OCI-LY3 (cell line): ENCODE measurements around the gene SAMD11.

Experiments
- H2AFZ ChIP-seq: fragments of 200-600, 300-600 bp; shearing (Covaris generic); 2 replicates; pipeline ENCODE4 v1.6.0; 2014; ENCODE audit warnings: antibody characterized with exemption, low read depth, low read length
- H3K27ac ChIP-seq: fragments of 200-600, 300-600 bp; sonication (generic); 2 replicates; pipeline ENCODE4 v1.5.1; 2014; ENCODE audit warnings: mild to moderate bottlenecking, low read length, moderate library complexity, mixed read lengths
- H3K27me3 ChIP-seq: fragments of 200-600, 300-600 bp; sonication (generic); 2 replicates; pipeline ENCODE4 v1.6.1; 2014; ENCODE audit warnings: low read depth, low read length, mixed read lengths
- H3K36me3 ChIP-seq: fragments of 200-600, 300-600 bp; sonication (generic); replicated peaks from 2 replicates; pipeline ENCODE3; 2014; ENCODE audit warnings: low read depth, low read length, mixed read lengths
- H3K4me1 ChIP-seq: fragments of 300-600, 200-600 bp; sonication (generic); 2 replicates; pipeline ENCODE4 v1.6.1; 2014; ENCODE audit warnings: low read length, mixed read lengths
- H3K4me2 ChIP-seq: fragments of 200-600, 300-600 bp; sonication (generic); 2 replicates; pipeline ENCODE4 v1.6.1; 2014; ENCODE audit warnings: low read length, mixed read lengths
- H3K4me3 ChIP-seq: fragments of 300-600, 200-600 bp; sonication (generic); 2 replicates; pipeline ENCODE4 v1.5.1; 2014; ENCODE audit warnings: antibody characterized with exemption, mild to moderate bottlenecking, low read length, moderate library complexity
- H3K79me2 ChIP-seq: fragments of 300-600, 200-600 bp; shearing (Covaris generic); 2 replicates; pipeline ENCODE4 v1.6.1; 2014; ENCODE audit warnings: mild to moderate bottlenecking, low read length, mixed read lengths
- H3K9ac ChIP-seq: fragments of 300-600, 200-600 bp; shearing (Covaris generic); 2 replicates; pipeline ENCODE4 v1.6.0; 2014; ENCODE audit warnings: mild to moderate bottlenecking, low read length, moderate library complexity
- H3K9me3 ChIP-seq: fragments of 200-600, 300-600 bp; shearing (Covaris generic); 2 replicates; pipeline ENCODE4 v1.6.1; 2014; ENCODE audit warnings: low read length, mixed read lengths; ENCODE audit not compliant: insufficient read depth
- H4K20me1 ChIP-seq: fragments of 200-600, 300-600 bp; sonication (generic); 2 replicates; pipeline ENCODE4 v1.6.1; 2016; ENCODE audit warnings: low read length, mixed read lengths; ENCODE audit not compliant: insufficient read depth
- EZH2phosphoT487 ChIP-seq: fragments of 200-600 bp; shearing (Covaris generic); IDR thresholded peaks from 2 replicates; pipeline ENCODE4 v1.6.1; 2018; ENCODE audit warnings: antibody characterized with exemption, mixed run types, low read depth
- TF ChIP-seq, protein P1 (sequence below): fragments of 200-600, 300-600 bp; sonication (generic); IDR thresholded peaks from 2 replicates; pipeline ENCODE4 v1.5.1; 2014; ENCODE audit warnings: antibody characterized with exemption, low read length, low read depth

The SAMD11 gene

DNA sequence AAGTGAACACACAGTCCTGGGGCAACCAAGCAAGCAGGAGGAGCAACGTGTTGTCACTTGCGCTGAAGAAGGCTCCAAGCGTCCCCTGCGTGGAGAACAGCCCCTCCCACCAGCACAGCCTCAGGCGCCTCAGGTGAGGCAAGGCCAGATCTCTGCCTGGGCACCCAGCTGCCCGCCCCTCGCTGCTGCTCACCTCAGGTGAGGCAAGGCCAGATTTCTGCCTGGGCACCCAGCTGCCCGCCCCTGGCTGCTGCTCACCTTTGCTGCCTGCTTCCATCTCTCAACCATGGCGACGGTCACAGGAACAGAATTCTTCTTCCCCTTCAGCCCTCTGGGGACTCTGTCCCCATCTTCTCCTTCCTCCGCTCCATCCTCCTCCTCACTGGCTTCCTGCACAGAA lies 32.9 kb downstream of the SAMD11 start:
- H3K79me2 ChIP-seq, result peaks cover 25% of the 10 kb centered on the region
- H3K4me1 ChIP-seq, result peaks cover 14% of the 10 kb centered on the region
- no peak overlapping the region for H3K27ac ChIP-seq
- H3K9ac ChIP-seq, result no peak overlapping the region
- H3K4me2 ChIP-seq, result no peak overlapping the region
- no peak overlapping the region for H2AFZ ChIP-seq
- H4K20me1 ChIP-seq, result 0 out of 2 replicates have a peak, but pooled peaks cover 7% of the 10 kb centered on the region
- no peaks in the 10 kb centered on the region for H3K9me3 ChIP-seq
- H3K4me3 ChIP-seq, result no peak overlapping the region
- no peaks in the 10 kb centered on the region for H3K27me3 ChIP-seq
- H3K36me3 ChIP-seq, result peaks cover 30% of the 10 kb centered on the region
- TF ChIP-seq, protein P1, sequence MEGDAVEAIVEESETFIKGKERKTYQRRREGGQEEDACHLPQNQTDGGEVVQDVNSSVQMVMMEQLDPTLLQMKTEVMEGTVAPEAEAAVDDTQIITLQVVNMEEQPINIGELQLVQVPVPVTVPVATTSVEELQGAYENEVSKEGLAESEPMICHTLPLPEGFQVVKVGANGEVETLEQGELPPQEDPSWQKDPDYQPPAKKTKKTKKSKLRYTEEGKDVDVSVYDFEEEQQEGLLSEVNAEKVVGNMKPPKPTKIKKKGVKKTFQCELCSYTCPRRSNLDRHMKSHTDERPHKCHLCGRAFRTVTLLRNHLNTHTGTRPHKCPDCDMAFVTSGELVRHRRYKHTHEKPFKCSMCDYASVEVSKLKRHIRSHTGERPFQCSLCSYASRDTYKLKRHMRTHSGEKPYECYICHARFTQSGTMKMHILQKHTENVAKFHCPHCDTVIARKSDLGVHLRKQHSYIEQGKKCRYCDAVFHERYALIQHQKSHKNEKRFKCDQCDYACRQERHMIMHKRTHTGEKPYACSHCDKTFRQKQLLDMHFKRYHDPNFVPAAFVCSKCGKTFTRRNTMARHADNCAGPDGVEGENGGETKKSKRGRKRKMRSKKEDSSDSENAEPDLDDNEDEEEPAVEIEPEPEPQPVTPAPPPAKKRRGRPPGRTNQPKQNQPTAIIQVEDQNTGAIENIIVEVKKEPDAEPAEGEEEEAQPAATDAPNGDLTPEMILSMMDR, result no peak
- no peak for TF ChIP-seq EZH2phosphoT487

DNA sequence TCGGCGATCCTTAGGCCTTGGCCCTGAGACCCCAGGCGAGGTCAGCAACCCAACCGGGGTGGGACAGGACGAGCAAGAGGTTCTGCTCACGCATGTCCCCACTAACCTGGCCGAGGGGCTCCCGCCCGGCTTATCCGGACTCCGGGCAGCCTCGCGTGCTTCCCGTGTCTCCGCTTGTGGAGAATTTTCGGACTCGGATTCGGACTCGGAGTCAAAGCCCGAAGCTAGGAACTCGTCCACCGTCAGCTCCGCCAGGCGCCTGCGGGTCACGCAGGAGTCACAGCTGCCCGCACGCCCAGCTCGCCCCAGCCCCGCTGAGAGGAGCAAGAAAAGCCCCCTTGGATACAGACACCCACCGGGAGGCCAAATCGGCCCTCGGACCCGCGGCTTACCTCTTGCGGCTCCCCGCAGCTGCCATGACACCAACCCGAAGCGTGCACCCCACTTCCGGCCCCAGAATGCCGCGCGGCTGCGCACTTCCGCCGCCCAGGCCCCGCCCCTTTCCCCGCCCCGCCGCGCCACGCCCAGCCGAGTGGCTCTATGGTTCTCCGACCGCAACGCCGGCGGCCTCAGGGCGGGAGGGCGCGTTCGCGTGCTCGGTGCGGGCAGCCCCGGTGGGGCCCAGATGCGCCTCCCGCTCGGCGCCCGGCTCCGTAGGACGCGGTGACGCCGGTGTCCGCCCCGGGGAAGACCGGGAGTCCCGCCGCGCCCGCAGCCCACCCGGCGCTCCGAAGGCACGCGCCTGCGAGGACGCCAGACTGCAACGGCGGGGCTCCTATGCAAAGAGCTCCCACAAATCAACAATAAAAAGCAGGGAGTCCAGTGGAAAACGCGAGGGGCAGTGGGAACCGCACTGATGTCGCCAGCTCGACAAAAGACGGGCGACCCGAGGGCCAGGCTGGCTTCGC lies 35.4 kb downstream of the SAMD11 start, which contains the start of gene NOC2L:
Gene NOC2L, minus strand, starts transcription at position 434 of the 908 bp plus-strand sequence. Its CDS starts 16 bp downstream, at position 418.
- TF ChIP-seq, protein P1, result no peak
- no peak for TF ChIP-seq EZH2phosphoT487
- H3K36me3 ChIP-seq, result peaks cover 20% of the 10 kb centered on the region

DNA sequence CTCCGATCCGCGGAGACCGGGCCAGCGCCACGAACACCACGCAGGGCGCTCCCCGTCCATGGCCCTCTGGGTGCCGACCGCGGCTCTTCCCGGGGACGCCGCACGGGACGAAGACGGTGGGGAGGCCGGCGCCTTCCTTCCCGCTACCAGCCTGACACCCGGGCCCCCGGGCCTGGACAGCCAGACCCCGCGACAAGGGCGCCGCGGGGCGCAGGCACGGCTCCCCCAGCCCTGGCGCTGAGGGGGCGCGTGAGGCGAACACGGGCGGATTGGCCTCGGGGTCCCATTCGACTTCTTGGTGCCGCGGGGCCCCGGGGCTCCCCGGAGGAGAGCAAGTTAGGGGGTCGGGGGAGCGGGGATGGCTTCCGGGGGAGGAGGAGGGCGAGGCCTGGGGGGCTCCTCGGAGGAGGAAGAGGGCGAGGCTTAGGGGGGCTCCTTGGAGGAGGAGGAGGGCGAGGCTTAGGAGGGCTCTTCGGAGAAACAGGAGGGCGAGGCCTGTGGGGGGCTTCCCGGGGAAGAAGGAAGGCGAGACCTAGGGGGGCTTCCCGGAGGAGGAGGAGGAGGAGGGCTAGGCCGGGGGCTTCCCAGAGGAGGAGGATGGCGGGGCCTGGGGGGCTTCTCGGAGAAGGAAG lies 36.1 kb downstream of the SAMD11 start:
- Histone ChIP-seq H2AFZ (peak overlapping the region; percentile 77; the same call in 1 of the 2 replicates), H4K20me1 (0 out of 2 replicates have a peak, but pooled peaks cover 7% of the 10 kb centered on the region), H3K79me2 (peaks cover 25% of the 10 kb centered on the region), H3K4me1 (peaks cover 14% of the 10 kb centered on the region), H3K27me3 (no peaks in the 10 kb centered on the region), H3K36me3 (peaks cover 17% of the 10 kb centered on the region), H3K9me3 (no peaks in the 10 kb centered on the region), H3K4me3 (peak overlapping the region; percentile 94), H3K9ac (peak overlapping the region; percentile 74), H3K27ac (0 out of 2 replicates have a peak overlapping the region, but pooled peaks have one; percentile 28), H3K4me2 (peak overlapping the region; percentile 74)
- TF ChIP-seq, protein P1, result no peak
- no peak for TF ChIP-seq EZH2phosphoT487

More for the DNA sequence above, 35.4 kb downstream of the SAMD11 start, which contains the start of gene NOC2L:
- H2AFZ ChIP-seq, result peak within 1 kb of the TSS; percentile 77; the same call in 1 of the 2 replicates
- H4K20me1 ChIP-seq, result 0 out of 2 replicates have a peak, but pooled peaks cover 7% of the 10 kb centered on the region
- peaks cover 25% of the 10 kb centered on the region for H3K79me2 ChIP-seq
- peak within 1 kb of the TSS; percentile 86 for H3K9ac ChIP-seq
- peak within 1 kb of the TSS; percentile 28; the same call in 1 of the 2 replicates for H3K27ac ChIP-seq
- no peaks in the 10 kb centered on the region for H3K27me3 ChIP-seq
- no peaks in the 10 kb centered on the region for H3K9me3 ChIP-seq
- H3K4me3 ChIP-seq, result peak within 1 kb of the TSS; percentile 97
- peaks cover 14% of the 10 kb centered on the region for H3K4me1 ChIP-seq
- H3K4me2 ChIP-seq, result peak within 1 kb of the TSS; percentile 85
